Psoas muscle (tissue), 8 donors: ENCODE data around the gene OR9Q2. TPM values are rescaled to one million over a fixed set of nuclear protein-coding genes. Genes with fewer than 3 reads are reported as not detected.
"Not testable (repeated sequence)": the region's sequence is repeated elsewhere in the genome, so short reads cannot be mapped to it uniquely, and the experiment has no call there.

Experiments
- ATAC-seq, 4 donors: fragments of 200-7000 bp; cut with Tn5 transposase; one replicate each; pipeline ENCODE4 v1.9.1; 2020; ENCODE audit warnings: moderate library complexity in 3 of 4, mild to moderate bottlenecking in 2 of 4
- DNase-seq, 2 donors: peaks; one replicate each; pipeline ENCODE4 v3.0.0-alpha.2; 2020
- H3K27ac ChIP-seq: fragments of 200-600 bp; one replicate; pipeline ENCODE4 v1.8.0; 2022
- H3K27me3 ChIP-seq, 3 donors: fragments of 200-600 bp in 1 of 3; one replicate each; pipeline versions ENCODE4 v1.6.1 to v1.8.0; 2013 to 2022; ENCODE audit warnings: low read length in 2 of 3, mild to moderate bottlenecking in 2 of 3, moderate library complexity in 1 of 3; ENCODE audit not compliant: insufficient read depth in 3 of 3
- H3K36me3 ChIP-seq, 2 donors: fragments of 200-600 bp in 1 of 2; one replicate each; pipeline versions ENCODE4 v1.6.1 to v1.8.0; 2013 to 2022; ENCODE audit warnings: low read depth in 1 of 2, mild to moderate bottlenecking in 1 of 2, moderate library complexity in 1 of 2; ENCODE audit not compliant: insufficient read depth in 1 of 2
- H3K4me1 ChIP-seq: fragments of 200-600 bp; one replicate; pipeline ENCODE4 v1.8.0; 2022
- H3K4me3 ChIP-seq: fragments of 200-600 bp; one replicate; pipeline ENCODE4 v1.8.0; 2022; ENCODE audit warnings: mild to moderate bottlenecking
- H3K9me3 ChIP-seq: fragments of 200-600 bp; one replicate; pipeline ENCODE4 v1.8.0; 2022
- CTCF ChIP-seq: fragments of 200-600 bp; IDR thresholded peaks from one replicate; pipeline ENCODE4 v1.8.0; 2022; ENCODE audit warnings: antibody characterized with exemption
- WGBS, 3 donors: extraction: QIAGEN DNeasy Blood & Tissue Kit; methylation state at CpG; one replicate each; pipeline versions ENCODE4 v1.1.6 to v1.1.7; 2013; 5-methylcytosine and 5-hydroxymethylcytosine counted together
- intact Hi-C, 2 donors: fragments of 100-400 bp; cut with DNase I; formaldehyde crosslinking; loops; one replicate each; pipeline versions ENCODE4 v1.11.0 to v1.14.2; 2022
- polyA plus RNA-seq, 3 donors: library from polyadenylated mRNA; stranded (reverse); fragments of 200-250 nt; gene quantifications; one replicate each; pipeline ENCODE4 v1.2.3, GENCODE V29; 2013
- total RNA-seq, 4 donors: library from RNA; stranded (reverse); fragmentation: NEBNext Ultra II Directional in 2 of 4; extraction: Animal tissue kit (Norgen Biotek cat#: 25700) in 2 of 4; gene quantifications; one replicate each; pipeline versions ENCODE4 v1.2.1 to v1.2.4, GENCODE V29; 2021 to 2023
- donor health status: healthy with polysubstance abuse.
- donor health status: DM: no; HTN: no; CAD: no; lungs with moderate emphysema.
- donor health status: Bipolar disorder and iron deficiency.
- donor health status: healthy.
- donor health status: DM: yes; HTN: yes; CAD: no.
- donor health status: DM: no; HTN: no; CAD: no.
- donor health status: DM: no; HTN: no; CAD: no.
- donor health status: DM: yes; HTN: yes; CAD: no.

Gene OR9Q2
- total and polyA plus RNA-seq, 7 donors: not detected

GRCh38 chr11:58192229-58192628 is 3.4 kb downstream of the OR9Q2 start:
- 72 to 77% (median 76%) methylated on average over 3 of the region's 3 CpGs for WGBS, 3 donors

GRCh38 chr11:58193391-58193790 is 4.5 kb downstream of the OR9Q2 start:
- no peak for TF ChIP-seq CTCF
- Histone ChIP-seq H3K4me1 (no peaks in the 10 kb centered on the region), H3K4me3 (no peak overlapping the region), H3K9me3 (peaks cover 17% of the 10 kb centered on the region), H3K27me3 (no peaks in the 10 kb centered on the region), H3K36me3 (no peaks in the 10 kb centered on the region), H3K27ac (no peak overlapping the region)
- intact Hi-C loops: no loop called here
- ATAC-seq (no peak), DNase-seq (no peak)

More at GRCh38 chr11:58192229-58192628, 3.4 kb downstream of the OR9Q2 start:
- H3K4me1 ChIP-seq: no peaks in the 10 kb centered on the region
- no peaks in the 10 kb centered on the region for H3K36me3 ChIP-seq
- intact Hi-C loops: no loop called here
- no peak overlapping the region for H3K27ac ChIP-seq
- ATAC-seq (no peak), DNase-seq (no peak)
- no peaks in the 10 kb centered on the region for H3K27me3 ChIP-seq
- no peak for TF ChIP-seq CTCF
- H3K4me3 ChIP-seq: no peak overlapping the region
- peaks cover 13% of the 10 kb centered on the region for H3K9me3 ChIP-seq

GRCh38 chr11:58195939-58196338 is 7.1 kb downstream of the OR9Q2 start:
- Histone ChIP-seq H3K4me1 (no peaks in the 10 kb centered on the region), H3K4me3 (no peak overlapping the region), H3K9me3 (peaks cover 17% of the 10 kb centered on the region), H3K27ac (no peak overlapping the region), H3K36me3 (no peaks in the 10 kb centered on the region), H3K27me3 (no peaks in the 10 kb centered on the region)
- WGBS, 3 donors: 88 to 91% (median 89%) methylated on average over 2 of the region's 2 CpGs
- TF ChIP-seq CTCF: no peak
- ATAC-seq: no peak
- DNase-seq: no peak
- intact Hi-C loops: no loop called here

- Histone ChIP-seq H3K27ac (no peak overlapping the region), H3K4me3 (no peak overlapping the region), H3K27me3 (no peaks in the 10 kb centered on the region), H3K4me1 (no peaks in the 10 kb centered on the region), H3K9me3 (peaks cover 14% of the 10 kb centered on the region), H3K36me3 (no peaks in the 10 kb centered on the region)
- no peak for DNase-seq
- no peak for ATAC-seq
- intact Hi-C loops: no loop called here
- WGBS, 3 donors: 47 to 75% (median 51%) methylated on average over 1 of the region's 1 CpG
- no peak for TF ChIP-seq CTCF
These were observed 10.4 kb downstream of the OR9Q2 start for GRCh38 chr11:58199271-58199670.

- Histone ChIP-seq H3K4me1 (no peaks in the 10 kb centered on the region), H3K36me3 (no peaks in the 10 kb centered on the region), H3K9me3 (no peaks in the 10 kb centered on the region), H3K27me3 (no peaks in the 10 kb centered on the region), H3K27ac (no peak within 1 kb of the TSS), H3K4me3 (no peak within 1 kb of the TSS)
- TF ChIP-seq CTCF: no peak
- DNase-seq (no peak), ATAC-seq (no peak)
- intact Hi-C loops: no loop called here
These were observed 15.2 kb downstream of the OR9Q2 start, which contains the start of gene OR1S2 for GRCh38 chr11:58204042-58204441. Gene OR1S2, minus strand, starts transcription at chr11:58204142. Its CDS starts 0 bp downstream, at chr11:58204142.

- H3K4me1 ChIP-seq, H3K27me3 ChIP-seq, H3K9me3 ChIP-seq, H3K36me3 ChIP-seq, ATAC-seq, H3K4me3 ChIP-seq, intact Hi-C loops, H3K27ac ChIP-seq, DNase-seq: not testable (repeated sequence)
- 72 to 90% (median 83%) methylated on average over 1 to 2 of the region's 2 CpGs for WGBS, 3 donors
These were observed 23.6 kb downstream of the OR9Q2 start, which contains the start of gene OR1S1 for GRCh38 chr11:58212420-58212819. Gene OR1S1, plus strand, starts transcription at chr11:58212720.
